ENCODE data around the gene NPAS1. TPM values are rescaled to one million over a fixed set of nuclear protein-coding genes. Genes with fewer than 3 reads are reported as not detected.

The NPAS1 gene
- total and polyA plus RNA-seq, 2 of the 8 experiments (the other 6 are each of a cell fraction or from before 2014, with no cell fraction given): 9.9 to 13.9 TPM

DNA sequence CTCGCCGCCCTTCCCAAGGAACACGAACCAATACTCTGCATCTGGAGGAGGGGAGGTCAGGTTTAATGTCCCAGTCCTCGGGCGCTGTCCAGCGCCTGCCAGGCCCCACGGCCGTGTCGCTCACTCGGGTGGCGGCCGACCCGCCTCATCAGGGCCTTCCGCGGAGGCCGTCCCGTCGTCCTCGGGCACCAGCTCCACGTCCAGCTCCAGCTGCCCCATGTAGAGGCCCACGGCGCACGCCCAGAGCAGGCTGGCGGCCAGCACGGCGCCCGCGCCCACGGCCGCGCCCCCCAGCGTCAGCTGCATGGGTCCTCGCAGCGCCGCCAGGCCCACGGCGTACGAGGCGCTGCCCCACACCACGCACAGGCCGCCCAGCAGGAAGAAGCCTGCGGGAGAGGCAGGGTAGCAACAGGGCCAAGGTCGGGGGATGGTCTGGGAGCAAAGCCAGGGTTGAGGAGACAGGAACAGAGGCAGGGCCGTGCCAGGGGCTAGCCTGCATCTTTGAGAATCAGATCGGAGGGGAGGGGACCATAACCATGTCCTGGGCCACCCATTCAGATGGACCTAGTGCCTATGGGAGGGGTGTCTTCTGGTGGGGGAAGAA is 26.3 kb downstream of the NPAS1 start (continued):
- TF ChIP-seq, protein P1, sequence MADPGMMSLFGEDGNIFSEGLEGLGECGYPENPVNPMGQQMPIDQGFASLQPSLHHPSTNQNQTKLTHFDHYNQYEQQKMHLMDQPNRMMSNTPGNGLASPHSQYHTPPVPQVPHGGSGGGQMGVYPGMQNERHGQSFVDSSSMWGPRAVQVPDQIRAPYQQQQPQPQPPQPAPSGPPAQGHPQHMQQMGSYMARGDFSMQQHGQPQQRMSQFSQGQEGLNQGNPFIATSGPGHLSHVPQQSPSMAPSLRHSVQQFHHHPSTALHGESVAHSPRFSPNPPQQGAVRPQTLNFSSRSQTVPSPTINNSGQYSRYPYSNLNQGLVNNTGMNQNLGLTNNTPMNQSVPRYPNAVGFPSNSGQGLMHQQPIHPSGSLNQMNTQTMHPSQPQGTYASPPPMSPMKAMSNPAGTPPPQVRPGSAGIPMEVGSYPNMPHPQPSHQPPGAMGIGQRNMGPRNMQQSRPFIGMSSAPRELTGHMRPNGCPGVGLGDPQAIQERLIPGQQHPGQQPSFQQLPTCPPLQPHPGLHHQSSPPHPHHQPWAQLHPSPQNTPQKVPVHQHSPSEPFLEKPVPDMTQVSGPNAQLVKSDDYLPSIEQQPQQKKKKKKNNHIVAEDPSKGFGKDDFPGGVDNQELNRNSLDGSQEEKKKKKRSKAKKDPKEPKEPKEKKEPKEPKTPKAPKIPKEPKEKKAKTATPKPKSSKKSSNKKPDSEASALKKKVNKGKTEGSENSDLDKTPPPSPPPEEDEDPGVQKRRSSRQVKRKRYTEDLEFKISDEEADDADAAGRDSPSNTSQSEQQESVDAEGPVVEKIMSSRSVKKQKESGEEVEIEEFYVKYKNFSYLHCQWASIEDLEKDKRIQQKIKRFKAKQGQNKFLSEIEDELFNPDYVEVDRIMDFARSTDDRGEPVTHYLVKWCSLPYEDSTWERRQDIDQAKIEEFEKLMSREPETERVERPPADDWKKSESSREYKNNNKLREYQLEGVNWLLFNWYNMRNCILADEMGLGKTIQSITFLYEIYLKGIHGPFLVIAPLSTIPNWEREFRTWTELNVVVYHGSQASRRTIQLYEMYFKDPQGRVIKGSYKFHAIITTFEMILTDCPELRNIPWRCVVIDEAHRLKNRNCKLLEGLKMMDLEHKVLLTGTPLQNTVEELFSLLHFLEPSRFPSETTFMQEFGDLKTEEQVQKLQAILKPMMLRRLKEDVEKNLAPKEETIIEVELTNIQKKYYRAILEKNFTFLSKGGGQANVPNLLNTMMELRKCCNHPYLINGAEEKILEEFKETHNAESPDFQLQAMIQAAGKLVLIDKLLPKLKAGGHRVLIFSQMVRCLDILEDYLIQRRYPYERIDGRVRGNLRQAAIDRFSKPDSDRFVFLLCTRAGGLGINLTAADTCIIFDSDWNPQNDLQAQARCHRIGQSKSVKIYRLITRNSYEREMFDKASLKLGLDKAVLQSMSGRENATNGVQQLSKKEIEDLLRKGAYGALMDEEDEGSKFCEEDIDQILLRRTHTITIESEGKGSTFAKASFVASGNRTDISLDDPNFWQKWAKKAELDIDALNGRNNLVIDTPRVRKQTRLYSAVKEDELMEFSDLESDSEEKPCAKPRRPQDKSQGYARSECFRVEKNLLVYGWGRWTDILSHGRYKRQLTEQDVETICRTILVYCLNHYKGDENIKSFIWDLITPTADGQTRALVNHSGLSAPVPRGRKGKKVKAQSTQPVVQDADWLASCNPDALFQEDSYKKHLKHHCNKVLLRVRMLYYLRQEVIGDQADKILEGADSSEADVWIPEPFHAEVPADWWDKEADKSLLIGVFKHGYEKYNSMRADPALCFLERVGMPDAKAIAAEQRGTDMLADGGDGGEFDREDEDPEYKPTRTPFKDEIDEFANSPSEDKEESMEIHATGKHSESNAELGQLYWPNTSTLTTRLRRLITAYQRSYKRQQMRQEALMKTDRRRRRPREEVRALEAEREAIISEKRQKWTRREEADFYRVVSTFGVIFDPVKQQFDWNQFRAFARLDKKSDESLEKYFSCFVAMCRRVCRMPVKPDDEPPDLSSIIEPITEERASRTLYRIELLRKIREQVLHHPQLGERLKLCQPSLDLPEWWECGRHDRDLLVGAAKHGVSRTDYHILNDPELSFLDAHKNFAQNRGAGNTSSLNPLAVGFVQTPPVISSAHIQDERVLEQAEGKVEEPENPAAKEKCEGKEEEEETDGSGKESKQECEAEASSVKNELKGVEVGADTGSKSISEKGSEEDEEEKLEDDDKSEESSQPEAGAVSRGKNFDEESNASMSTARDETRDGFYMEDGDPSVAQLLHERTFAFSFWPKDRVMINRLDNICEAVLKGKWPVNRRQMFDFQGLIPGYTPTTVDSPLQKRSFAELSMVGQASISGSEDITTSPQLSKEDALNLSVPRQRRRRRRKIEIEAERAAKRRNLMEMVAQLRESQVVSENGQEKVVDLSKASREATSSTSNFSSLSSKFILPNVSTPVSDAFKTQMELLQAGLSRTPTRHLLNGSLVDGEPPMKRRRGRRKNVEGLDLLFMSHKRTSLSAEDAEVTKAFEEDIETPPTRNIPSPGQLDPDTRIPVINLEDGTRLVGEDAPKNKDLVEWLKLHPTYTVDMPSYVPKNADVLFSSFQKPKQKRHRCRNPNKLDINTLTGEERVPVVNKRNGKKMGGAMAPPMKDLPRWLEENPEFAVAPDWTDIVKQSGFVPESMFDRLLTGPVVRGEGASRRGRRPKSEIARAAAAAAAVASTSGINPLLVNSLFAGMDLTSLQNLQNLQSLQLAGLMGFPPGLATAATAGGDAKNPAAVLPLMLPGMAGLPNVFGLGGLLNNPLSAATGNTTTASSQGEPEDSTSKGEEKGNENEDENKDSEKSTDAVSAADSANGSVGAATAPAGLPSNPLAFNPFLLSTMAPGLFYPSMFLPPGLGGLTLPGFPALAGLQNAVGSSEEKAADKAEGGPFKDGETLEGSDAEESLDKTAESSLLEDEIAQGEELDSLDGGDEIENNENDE (IDR thresholded peaks at IDR 0.05; ENCODE audit: insufficient replicate concordance, low read length): no peak
- TF ChIP-seq SRF (IDR thresholded peaks at IDR 0.05; ENCODE audit: low read depth, low read length) (no peak), PHF8 (conservative IDR thresholded peaks at IDR 0.05; ENCODE audit: low read depth, low read length) (no peak), SP4 (IDR thresholded peaks at IDR 0.05; ENCODE audit: low read length) (no peak), SIX5 (IDR thresholded peaks at IDR 0.05; ENCODE audit: low read depth, low read length) (no peak), NANOG (IDR thresholded peaks at IDR 0.05; ENCODE audit: insufficient read depth, low read depth, low read length, poor library complexity, severe bottlenecking) (no peak)
